Measurements from ENCODE around the gene SLC16A13.
A peak's percentile ranks its signal among the peaks of the same experiment; 100 is the strongest.
"Not testable (repeated sequence)": the region's sequence is repeated elsewhere in the genome, so short reads cannot be mapped to it uniquely, and the experiment has no call there.

SLC16A13 gene

DNA sequence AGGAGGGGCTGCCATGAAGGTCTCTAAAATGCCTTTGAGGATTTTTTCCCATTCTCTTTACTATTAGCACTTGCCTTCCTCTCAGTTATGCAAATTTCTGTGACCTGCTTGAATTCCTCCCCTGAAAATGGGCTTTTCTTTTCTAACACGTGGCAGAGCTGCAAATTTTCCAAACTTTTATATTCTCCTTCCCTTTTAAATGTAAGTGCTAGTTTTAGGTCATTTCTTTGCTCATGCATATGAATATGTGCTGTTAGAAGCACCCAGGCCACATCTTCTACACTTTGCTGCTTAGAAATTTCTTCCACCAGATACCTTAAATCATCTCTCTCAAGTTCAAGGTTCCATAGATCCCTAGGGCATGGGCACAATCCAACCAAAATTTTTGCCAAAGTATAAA, 32.5 kb downstream of the SLC16A13 start:
- DNase-seq = no peak

DNA sequence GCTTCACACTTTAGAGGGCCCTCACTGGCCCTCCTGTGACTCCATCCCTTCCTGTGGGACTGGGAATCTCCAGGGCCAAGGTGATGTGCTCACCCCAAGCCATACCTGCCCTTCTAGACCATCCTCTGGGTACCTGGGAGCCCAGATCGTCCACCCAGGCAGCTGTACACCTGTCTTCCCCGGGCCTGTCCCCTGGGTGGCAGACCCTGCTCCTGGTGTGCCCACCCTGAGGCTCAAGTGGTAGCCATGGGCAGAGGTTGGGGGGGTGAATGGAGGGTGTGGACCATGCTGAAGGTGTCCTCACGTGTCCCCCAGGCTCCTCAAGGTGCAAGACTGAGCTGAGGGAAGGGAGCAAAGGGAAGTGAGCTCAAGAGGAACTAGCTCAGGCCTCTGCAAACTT, 34.9 kb downstream of the SLC16A13 start:
- DNase-seq = no peak

DNA sequence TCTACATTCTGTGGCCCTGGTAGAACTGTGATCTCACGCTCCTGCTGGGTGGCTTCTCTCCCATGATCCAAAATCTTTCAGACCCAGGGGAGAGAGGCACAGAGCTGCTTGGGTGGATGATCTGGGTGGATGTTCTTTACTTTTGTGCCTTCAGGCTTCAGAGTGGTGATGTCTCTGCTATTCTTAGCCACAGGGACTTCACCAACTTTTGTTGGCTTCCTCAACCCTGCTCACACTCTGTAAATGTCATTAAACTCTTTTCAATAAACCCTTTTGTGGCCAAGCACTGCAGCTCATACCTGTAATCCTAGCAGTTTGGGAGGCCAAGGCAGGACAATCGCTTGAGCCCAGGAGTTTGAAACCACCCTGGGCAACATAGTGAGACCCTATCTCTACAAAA, 36.6 kb downstream of the SLC16A13 start:
- DNase-seq = no peak

DNA sequence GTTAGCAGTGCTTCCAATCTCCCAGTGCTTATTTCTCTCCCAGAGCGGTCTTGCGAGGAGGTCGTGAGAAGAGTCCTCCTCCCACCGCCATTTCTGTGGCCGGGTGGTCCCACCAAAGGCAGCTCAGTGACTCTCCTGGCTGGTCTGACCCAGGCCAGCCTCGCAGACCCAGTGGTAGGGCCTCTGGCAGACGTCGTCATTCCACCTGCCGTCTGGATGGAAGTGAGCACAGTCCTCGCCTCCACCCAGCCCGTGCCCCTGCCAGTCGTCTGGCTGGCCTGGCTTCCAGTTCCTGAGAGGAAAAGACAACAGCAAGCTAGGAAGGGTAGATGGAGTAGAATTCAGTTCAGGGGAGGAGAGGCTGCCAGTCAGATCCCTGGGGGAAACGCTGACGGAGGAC, 39.1 kb downstream of the SLC16A13 start:
- no peak for DNase-seq

DNA sequence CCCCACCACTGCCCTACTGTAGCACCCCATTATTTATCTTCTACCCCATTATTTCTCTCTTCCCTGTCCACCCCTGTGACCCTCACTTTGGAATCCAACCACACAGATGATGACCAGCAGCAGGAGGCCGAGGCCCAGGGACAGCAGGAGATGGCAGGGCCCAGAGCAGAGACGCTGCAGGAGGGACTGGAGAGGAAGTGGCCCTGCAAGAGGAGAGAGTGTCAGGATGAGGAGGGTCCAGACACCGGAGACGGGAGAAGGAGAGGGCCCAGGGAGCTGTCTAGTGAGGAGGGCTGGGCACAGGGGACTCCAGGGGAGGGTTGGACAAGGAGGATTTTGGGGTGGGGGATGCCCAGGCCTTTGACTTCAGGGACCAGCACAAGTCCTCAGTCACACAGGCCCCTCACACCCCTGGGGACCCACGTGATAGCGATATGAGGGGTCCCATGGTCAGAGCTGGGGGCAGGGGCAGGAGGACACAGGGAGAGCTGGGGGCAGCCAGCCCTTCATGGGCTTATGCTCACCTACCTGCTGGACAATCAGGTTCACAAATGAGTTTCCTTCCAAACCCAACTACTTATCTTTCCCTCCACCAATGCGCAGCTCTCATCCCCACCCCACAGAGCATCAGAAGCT, 42.2 kb downstream of the SLC16A13 start:
- no peak for DNase-seq

DNA sequence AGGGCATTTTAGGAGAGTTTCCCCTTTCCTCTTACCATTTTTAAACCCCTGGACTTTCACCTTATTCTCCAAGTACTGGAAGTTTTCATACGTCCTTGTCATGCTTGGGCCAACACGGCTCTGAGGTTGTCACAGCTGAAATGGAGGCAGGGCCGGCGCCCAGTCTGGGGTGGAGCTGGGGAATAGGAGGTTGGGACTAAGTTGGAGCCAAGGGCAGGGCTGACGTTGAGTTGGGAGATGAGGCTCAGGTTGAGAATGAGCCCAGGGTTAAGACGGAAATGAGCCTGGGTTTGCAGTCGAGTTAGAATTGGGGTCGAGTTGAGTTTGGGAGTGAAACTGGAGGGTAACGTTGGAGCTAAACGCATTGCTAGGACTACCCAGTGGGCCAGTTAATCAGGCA, 42.9 kb downstream of the SLC16A13 start:
- DNase-seq = no peak

DNA sequence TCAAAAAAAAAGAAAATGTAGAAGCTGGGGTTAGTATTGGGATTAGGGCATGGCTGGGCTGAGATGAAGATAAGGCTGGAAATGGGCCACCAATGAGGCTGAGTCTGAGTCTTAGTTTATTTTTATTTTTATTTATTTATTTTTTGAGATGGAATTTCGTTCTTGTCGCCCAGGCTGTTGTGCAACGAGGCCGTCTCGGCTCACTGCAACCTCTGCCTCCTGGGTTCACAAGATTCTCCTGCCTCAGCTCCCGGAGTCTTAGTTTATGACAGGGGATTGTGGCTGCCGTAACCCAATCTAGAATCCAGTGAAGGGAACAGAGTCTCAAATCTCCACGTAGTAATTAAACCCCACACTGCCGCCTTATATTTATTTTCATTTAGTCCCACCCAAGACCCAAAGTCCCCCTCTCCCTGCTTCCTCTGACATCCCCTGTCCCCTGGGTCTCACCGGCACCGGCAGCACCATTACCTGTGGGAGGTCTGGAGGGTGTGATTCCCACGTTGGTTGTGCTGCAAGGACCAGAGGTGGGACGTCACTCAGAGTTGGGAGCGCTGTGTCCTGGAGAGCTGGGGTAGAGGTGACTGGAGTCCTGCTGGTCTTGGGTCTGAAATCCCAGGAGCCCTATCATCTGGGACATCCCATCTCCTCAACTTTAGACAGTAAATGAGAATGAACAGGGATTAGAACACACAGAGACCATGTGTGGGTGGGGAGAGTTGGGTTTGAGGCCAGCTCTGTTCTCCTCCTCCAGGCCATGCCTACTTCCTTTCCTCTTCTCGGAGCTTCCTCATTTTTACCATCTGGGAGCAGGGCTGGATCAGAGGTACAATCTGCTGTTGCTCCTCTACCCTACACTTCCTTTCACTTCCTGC, 44.0 kb downstream of the SLC16A13 start, which contains the start of gene CLEC10A:
CLEC10A (minus strand) TSS at position 671 of the 875 bp plus-strand sequence. CDS start 1,439 bp downstream, outside the sequence.
- no peak for DNase-seq

DNA sequence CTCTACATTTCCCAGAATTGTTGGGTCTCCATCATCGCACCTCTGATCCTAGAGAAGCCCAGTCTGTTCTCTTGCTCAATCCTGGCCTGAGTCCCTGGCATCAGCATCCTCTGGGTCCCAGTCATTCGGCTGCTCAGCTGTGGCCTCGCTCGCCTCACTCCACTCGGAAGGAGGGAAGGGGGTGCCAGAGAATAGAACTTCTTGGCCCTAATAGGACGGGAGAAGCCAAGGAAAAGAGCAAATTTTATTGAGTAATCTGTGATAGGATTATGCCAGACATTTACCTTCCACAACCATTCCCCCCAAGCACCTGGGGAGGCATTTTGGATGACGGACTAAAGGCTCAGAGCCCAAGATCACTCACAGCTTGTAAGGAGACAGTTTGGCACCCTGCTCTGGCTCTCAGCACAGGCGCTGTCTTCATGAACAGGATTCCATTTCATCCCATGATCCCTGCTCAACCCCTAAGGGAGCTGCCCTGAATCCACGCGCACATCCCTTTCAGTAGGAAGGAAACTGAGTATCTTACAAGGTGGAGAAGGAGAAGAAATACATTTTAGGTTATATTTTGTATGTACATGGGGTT, 44.7 kb downstream of the SLC16A13 start:
- DNase-seq = no peak

DNA sequence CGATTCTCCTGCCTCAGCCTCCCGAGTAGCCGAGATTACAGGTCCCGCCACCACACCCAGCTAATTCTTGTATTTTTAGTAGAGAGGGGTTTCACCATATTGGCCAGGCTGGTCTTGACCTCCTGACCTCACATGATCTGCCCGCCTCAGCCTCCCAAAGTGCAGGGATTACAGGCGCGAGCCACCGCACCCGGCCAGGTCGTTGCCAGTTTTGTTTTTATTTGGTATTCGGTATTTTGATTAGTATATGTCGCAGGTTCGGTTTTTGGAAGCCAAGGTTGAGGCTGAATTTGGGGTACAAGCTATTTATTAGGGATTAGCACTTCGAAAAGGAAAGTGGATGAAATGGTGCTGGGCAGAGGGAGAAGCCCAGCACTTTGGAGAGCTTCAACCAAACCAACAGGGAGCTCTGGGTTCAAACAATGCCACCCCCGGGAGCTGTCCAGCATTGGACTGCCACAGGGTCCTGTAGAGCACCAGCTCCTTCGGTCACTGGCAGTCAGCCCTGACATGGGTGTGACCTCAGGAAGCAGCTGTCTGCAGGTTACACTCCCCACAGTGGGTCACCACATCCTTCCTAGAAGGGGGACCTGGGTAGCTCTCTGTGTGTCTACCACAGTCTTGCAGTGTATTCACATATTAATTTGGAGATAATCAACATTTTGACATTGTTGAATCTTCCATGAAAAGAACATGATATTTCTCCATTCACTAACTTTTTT, 45.7 kb downstream of the SLC16A13 start:
- peak; percentile 9 for DNase-seq

DNA sequence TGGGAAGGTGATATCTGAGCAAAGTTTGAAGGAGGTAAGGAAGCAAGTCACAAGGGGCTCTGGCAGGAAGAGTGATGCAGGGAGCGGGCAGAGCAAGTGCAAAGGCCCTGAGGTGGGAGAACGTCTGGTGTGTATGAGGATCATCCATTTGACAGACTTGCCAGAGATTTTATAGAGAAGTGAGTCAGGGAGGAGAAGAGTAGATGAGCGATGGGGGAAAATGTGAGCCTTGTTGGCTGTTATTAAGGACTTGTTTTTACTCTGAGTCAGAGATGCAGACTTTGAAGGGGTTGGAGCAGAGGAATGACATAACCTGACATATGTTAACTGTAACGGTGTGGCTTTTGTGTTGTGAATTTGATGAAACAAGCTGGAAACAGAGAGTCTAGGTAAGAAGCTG, 47.8 kb downstream of the SLC16A13 start:
- no peak for DNase-seq

DNA sequence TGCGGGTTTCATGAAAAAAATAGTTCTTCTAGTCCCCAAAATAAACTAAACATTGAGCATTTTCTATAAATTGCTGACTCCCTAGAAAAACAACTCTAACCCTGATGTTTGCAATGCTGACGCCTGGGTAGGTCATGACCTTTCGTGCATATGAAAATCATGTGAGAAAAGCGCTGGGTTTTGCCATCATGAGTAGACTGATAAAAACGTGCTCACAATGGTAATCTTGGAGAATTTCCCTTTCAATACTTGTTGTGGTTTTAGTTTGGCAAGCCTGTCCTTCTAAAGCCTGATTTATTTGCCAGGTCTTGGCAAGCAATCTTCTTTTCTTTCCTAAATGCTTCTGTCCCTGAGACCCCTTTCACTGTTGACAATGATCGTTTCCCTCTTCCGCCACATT, 48.3 kb downstream of the SLC16A13 start:
- no peak for DNase-seq

DNA sequence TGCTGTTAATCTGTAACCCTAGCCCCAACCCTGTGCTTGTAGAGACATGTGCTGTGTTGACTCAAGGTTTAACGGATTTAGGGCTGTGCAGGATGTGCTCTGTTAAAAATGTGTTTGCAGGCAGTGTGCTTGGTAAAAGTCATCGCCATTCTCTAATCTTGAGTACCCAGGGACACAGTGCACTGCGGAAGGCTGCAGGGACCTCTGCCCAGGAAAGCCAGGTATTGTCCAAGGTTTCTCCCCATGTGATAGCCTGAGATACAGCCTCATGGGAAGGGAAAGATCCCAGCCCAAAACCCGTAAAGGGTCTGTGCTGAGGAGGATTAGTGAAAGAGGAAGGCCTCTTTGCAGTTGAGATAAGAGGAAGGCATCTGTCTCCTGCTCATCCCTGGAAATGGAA, 52.6 kb downstream of the SLC16A13 start:
- not testable (repeated sequence) for DNase-seq

DNA sequence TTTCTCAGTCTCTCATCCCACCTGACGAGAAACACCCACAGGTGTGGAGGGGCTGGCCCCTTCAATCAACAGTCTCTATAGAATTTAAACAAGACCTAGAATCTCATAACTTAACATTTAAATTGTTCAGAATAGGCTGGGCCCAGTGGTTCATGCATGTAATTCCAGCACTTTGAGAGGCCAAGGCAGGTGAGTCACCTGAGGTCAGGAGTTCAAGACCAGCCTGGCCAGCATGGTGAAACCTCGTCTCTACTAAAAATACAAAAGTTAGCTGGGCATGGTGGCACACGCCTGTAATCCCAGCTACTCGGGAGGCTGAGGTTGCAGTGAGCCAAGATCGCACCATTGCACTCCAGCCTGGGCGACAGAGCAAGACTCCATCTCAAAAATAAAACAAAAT, 53.8 kb downstream of the SLC16A13 start:
- not testable (repeated sequence) for DNase-seq

All from activated naive CD4-positive, alpha-beta T cell treated with Interleukin-2 at 50 U/mL for 16 hours (primary cell).